ENCODE results near the gene ECE2.

ECE2 gene

DNA sequence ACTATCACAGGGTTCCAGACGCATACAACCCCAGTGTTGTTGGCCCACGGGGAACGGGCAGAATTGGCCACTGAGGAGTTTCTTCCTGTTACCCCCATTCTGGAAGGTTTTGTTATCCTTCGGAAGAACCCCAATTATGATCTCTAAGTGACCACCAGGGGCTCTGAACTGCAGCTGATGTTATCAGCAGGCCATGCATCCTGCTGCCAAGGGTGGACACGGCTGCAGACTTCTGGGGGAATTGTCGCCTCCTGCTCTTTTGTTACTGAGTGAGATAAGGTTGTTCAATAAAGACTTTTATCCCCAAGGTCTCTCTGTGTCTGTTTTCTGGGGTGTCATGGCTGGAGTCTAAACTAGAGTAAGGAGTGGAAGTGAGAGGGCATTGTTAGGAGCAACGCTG lies 32.9 kb downstream of the ECE2 start:
- DNase-seq (ENCODE audit: insufficient read length, low spot score): no peak
- FAIRE-seq: no peak

DNA sequence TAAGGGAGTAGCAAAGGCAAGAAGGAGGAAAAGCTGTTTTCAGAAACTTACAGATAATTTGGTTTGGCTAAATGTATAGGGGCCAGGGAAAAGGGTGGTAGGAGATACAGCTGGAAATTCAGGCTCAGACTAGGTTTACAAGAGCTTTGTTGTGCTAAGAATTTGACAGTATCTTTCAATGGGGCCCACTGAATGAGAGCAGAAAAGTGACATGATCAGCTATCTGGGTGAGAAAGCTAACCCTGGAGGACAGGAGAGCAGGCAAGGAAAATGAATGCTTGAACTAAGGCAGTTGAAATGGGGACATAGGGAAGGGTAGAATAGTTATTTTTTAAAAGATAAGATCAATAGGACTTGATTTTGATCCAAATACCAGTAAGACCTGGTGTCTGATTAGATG lies 35.8 kb downstream of the ECE2 start:
- FAIRE-seq (no peak), DNase-seq (ENCODE audit: insufficient read length, low spot score) (no peak)

DNA sequence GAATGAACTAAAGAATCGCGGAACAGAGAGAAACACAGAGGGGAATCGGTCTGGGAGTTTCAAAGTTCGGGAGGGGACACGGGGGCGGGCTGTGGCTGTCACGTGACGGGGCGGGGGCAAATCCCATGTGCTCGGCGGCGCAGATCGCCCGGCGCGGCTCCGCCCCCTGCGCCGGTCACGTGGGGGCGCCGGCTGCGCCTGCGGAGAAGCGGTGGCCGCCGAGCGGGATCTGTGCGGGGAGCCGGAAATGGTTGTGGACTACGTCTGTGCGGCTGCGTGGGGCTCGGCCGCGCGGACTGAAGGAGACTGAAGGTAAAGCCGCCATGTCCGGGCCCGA lies 38.5 kb downstream of the ECE2 start, which contains the start of gene EIF4G1:
Gene EIF4G1, plus strand, starts transcription at position 244 of the 337 bp plus-strand sequence. CDS start 1,191 bp downstream, outside the sequence.
- peak; percentile 69 for FAIRE-seq
- peak; percentile 98 for DNase-seq (ENCODE audit: insufficient read length, low spot score)

DNA sequence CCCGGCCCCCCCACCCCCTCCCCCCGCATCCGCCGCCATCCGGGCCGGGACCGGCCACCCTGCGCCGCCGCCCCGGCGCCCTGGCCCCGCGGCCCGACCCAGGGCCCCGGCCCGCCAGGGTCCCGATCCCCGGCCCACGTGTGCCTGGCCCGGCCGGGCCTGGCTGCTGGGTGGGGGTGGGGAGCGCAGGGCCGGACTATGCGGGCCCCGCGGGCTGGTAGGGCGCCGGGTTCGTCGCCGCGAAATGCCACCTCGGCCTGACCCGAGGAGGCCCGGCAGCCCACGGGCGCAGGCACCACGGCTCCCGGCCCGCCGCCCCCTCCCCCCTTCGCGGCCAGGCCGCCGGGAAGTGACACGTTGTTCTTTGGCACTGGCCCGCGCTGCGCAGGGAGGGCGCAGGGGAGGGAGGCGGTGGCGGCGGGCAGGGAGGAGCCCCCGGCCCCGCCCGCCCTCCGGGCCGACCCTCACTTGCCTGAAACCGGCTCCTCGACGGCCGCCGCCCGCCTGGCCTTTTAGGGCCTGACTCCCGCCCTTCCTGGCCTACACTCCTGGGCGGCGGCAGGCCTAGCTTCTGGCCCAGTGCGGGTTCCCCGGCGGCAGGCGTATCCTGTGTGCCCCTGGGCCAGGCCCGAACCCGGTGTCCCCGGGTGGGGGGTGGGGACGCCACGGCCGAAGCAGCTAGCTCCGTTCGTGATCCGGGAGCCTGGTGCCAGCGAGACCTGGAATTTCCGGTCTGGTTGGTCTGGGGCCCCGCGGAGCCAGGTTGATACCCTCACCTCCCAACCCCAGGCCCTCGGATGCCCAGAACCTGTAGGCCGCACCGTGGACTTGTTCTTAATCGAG lies 39.1 kb downstream of the ECE2 start:
- FAIRE-seq: no peak

DNA sequence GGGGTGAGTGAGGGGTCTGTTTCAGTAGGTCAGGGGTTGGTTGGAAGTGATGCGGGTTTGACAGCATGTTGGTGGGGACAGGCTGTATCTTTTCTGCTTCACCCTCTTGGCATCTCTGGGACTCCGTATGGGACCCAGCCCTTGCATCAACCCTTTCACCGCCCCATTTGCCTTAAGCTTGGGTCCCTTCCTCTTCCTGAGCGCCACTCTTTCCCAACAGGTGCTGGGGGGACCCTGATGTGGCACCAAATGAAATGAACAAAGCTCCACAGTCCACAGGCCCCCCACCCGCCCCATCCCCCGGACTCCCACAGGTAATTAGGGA lies 39.7 kb downstream of the ECE2 start:
- FAIRE-seq (peak; percentile 56), DNase-seq (ENCODE audit: insufficient read length, low spot score) (no peak)

More for the DNA sequence above, 39.1 kb downstream of the ECE2 start:
- DNase-seq (ENCODE audit: insufficient read length, low spot score): no peak

DNA sequence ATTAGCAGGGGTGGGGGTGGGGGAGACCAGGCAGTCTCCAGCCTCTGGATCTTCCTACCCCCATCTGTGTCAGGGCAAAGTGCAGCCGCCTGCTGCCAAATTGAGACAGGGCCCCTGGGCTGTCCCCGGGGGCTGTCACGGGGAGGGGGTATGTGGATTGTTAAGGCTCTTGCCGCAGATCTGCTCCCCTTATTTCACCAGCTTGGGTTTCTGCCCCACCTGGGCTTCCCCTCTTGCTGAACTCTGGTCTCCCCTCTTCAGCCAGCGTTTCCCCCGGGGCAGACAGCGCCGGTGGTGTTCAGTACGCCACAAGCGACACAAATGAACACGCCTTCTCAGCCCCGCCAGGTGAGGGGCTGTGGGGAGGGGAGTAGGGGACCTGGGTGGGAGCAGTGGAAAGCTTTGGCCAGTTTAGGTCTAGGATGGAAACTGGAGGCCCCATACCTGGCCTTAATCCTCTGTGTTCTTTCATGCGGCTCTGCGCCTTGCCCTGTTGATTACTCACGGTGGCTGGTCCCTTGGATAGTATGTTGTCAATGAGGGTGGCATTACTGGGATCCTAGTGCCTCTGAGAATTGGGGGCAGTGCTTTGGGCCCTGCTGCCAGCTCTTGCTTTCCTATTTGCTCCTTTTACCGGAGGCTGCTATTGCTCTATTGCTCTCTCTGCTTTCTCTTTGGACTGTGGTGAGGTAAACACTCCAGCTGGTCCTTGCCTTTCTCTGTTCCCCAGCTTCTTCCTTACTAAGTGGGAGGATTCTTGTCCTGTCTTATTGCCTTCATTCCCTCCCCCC lies 40.2 kb downstream of the ECE2 start:
- DNase-seq (ENCODE audit: insufficient read length, low spot score): no peak
- FAIRE-seq: no peak

DNA sequence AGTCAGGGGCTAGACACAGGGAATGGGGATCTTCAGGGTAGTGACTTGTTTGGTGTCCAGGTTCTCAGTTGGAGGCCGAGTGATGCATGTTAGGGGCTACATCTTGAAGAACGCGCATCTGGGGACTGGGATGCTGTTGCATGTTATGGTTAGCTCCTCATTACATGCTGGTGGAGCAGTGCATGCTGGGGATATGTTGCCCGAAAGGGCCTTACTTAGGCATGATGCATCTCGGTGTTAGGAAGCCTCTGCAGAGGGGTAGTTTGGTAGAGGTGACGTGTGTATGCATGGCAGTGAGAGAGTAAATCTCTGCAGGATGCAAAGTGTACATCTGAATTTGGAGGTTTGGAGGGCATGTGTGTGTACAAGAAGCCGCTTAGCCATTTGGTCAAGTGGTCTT lies 41.0 kb downstream of the ECE2 start:
- FAIRE-seq: no peak

DNA sequence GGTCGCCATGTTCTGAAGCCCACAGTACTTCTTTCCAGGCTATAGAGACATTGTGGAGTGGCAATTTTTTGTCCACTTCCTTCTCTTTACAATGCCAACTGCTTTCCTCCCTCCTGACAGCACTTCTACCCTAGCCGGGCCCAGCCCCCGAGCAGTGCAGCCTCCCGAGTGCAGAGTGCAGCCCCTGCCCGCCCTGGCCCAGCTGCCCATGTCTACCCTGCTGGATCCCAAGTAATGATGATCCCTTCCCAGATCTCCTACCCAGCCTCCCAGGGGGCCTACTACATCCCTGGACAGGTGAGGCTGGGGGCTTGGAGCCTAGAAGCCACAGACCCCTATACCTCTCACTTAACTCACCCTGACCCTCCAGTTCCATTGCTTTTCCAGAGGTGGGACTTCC lies 41.4 kb downstream of the ECE2 start:
- FAIRE-seq (no peak), DNase-seq (ENCODE audit: insufficient read length, low spot score) (no peak)

More for the DNA sequence above, 41.0 kb downstream of the ECE2 start:
- DNase-seq (ENCODE audit: insufficient read length, low spot score): no peak

DNA sequence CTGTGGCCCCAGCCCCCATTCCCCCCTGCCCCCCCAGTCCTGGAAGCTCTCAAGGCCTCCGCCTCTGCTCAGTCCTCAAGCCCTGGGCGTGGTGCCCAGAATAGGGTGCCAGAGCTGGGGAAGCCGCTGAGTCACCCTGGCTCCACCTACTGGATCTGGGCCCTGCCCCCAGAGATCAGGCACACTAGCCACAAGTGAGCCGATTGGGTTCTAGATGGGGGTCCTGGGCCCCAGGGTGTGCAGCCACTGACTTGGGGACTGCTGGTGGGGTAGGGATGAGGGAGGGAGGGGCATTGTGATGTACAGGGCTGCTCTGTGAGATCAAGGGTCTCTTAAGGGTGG lies 44.3 kb downstream of the ECE2 start:
- FAIRE-seq (no peak), DNase-seq (ENCODE audit: insufficient read length, low spot score) (no peak)

DNA sequence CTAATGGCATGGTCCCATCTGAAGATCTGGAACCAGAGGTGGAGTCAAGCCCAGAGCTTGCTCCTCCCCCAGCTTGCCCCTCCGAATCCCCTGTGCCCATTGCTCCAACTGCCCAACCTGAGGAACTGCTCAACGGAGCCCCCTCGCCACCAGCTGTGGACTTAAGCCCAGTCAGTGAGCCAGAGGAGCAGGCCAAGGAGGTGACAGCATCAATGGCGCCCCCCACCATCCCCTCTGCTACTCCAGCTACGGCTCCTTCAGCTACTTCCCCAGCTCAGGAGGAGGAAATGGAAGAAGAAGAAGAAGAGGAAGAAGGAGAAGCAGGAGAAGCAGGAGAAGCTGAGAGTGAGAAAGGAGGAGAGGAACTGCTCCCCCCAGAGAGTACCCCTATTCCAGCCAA lies 45.8 kb downstream of the ECE2 start:
- DNase-seq (ENCODE audit: insufficient read length, low spot score) (no peak), FAIRE-seq (no peak)

DNA sequence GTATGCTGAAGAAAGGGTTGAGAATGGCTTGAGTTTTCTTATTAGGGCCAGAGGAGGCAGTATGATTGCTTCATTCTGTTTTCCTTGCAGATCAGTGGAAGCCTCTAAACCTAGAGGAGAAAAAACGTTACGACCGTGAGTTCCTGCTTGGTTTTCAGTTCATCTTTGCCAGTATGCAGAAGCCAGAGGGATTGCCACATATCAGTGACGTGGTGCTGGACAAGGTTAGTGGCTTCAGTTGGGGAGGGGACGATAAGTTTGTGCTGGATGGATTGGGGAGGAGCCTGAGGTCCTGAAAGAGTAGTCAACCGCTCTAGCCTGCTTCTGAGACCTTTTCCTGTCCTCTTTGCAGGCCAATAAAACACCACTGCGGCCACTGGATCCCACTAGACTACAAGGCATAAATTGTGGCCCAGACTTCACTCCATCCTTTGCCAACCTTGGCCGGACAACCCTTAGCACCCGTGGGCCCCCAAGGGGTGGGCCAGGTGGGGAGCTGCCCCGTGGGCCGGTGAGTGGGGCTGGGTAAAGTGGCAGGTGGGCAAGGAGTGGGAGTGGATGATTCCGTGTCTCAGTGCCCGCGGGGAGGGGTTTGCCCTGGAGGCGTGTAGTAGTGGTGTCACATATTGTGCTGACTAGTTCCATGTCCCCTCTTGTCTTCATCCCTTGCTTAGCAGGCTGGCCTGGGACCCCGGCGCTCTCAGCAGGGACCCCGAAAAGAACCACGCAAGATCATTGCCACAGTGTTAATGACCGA lies 47.1 kb downstream of the ECE2 start:
- no peak for FAIRE-seq
- no peak for DNase-seq (ENCODE audit: insufficient read length, low spot score)

DNA sequence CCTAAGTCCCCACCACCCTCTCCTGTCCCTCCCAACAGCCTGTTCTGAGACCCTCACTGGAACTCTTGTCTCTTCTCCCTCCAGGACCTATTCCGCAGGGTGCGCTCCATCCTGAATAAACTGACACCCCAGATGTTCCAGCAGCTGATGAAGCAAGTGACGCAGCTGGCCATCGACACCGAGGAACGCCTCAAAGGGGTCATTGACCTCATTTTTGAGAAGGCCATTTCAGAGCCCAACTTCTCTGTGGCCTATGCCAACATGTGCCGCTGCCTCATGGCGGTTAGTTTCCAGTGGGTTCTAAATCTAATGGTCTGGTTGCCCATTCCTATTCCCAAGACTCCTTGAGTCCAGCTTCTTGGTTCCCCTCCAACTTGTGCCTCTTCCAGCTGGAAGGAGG lies 47.9 kb downstream of the ECE2 start:
- FAIRE-seq: no peak
- DNase-seq (ENCODE audit: insufficient read length, low spot score): no peak

DNA sequence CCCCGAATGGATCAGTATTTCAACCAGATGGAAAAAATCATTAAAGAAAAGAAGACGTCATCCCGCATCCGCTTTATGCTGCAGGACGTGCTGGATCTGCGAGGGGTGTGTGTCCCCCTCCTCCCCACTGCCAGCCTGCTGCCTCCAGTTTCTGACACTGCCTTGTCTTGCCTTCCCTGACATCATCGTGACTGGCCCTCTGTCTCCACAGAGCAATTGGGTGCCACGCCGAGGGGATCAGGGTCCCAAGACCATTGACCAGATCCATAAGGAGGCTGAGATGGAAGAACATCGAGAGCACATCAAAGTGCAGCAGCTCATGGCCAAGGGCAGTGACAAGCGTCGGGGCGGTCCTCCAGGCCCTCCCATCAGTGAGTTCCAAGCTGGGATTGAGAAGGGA lies 49.4 kb downstream of the ECE2 start:
- no peak for DNase-seq (ENCODE audit: insufficient read length, low spot score)

DNA sequence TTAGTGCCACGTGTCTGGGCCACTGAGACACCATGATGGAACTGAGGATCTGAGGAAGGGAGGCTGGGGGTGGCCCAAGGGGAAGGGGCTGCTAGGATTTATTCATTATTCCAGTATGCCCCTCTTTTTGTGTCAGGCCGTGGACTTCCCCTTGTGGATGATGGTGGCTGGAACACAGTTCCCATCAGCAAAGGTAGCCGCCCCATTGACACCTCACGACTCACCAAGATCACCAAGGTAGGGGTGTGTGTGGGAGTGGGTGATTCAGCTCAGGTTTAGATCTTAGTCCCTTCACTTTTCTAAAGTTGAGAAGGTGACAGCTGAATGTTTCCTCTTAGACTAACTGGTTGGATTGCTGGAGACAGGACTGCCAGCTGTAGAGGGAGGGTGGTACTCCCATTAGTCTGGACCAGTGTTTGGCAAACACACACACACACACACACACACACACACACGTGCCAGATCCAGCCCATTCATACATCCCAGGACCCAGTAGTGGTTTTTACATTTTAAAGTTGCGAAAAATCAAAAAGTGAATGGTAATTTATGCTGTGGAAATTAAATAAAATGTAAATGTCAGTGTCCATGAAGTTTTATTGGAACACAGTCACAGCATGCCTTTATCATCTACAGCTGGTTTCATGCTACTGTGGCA lies 50.0 kb downstream of the ECE2 start:
- DNase-seq (ENCODE audit: insufficient read length, low spot score) (no peak), FAIRE-seq (no peak)

More for the DNA sequence above, 49.4 kb downstream of the ECE2 start:
- no peak for FAIRE-seq

DNA sequence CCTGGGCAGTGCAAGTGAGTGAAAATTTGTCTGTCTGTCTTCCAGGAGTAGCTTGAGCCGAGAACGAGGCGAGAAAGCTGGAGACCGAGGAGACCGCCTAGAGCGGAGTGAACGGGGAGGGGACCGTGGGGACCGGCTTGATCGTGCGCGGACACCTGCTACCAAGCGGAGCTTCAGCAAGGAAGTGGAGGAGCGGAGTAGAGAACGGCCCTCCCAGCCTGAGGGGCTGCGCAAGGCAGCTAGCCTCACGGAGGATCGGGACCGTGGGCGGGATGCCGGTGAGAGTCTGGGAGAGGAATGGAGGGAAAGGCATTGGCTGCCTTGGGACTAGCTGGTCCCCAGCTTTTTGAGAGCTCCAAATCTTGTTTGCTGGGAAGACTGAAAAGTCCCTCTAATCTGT lies 51.3 kb downstream of the ECE2 start:
- FAIRE-seq (no peak), DNase-seq (ENCODE audit: insufficient read length, low spot score) (no peak)

DNA sequence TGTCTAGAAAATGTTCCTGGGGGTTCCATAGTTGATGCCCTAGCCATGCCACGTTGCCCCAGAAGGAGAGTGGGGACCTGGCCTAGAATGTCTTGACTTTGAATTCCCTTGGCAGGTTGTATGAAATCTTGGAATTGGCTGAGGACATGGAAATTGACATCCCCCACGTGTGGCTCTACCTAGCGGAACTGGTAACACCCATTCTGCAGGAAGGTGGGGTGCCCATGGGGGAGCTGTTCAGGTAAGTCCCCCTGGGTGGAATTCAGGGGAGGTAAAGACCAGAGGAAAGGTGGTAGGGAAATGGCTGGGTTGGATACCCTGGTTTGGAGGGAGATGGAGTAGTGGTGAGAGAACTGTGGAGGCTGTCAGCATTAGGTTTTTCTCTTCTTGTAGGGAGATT lies 52.7 kb downstream of the ECE2 start:
- no peak for FAIRE-seq

DNA sequence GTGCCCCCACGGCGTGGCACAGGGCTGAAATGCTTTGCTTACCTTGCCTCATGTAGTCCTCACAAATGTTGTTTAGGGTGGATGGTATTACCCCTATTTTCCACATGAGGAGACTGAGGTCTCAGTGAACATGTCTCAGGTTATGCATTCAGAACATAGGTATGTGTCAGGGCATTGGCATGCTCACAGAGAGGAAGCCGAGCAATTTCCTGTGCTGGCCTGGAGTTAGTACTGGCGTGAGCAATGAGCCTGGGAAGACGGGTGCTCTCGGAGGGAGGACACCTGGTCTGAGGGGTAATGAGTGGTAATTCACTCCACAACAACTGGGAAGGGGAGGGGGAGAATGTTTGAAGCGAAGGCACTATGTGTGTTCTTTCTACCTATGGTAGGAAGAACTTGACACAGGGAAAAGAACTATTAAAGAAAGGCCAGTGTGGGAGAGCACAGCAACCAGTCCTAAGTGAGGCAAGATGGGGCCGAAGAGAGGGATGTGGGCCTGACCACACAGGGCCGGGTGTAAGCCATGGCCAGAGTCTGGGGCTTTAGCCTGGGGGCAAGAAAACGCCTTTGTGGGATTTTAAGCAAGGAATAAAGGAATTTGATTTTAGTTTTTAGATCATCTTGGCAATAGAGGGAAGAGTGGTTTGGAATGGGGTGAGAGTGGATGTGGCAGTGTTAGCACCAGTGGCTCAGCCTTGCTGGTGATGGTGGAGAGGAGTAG lies 56.7 kb downstream of the ECE2 start:
- no peak for FAIRE-seq
- no peak for DNase-seq (ENCODE audit: insufficient read length, low spot score)

More for the DNA sequence above, 52.7 kb downstream of the ECE2 start:
- DNase-seq (ENCODE audit: insufficient read length, low spot score): no peak

DNA sequence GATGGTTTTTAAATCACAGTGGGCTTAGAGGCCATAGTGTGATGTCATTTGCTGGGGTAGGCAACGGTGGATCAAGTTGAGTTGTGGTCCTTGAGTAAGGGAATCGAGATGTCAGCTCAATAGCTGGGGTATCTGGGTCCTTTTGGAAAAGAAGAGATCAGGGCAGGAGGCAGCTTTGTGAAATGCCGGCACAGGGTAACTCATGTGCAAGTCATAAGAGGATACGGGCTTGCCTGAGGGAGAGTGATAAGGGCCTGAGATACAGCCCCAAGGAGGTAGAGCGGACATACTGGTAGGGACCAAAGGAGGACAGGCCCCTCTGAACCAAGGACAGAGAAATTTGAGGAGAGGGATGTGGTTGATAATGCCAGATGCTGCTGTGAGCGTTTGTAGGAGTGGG lies 57.4 kb downstream of the ECE2 start:
- DNase-seq (ENCODE audit: insufficient read length, low spot score) (no peak), FAIRE-seq (no peak)

DNA sequence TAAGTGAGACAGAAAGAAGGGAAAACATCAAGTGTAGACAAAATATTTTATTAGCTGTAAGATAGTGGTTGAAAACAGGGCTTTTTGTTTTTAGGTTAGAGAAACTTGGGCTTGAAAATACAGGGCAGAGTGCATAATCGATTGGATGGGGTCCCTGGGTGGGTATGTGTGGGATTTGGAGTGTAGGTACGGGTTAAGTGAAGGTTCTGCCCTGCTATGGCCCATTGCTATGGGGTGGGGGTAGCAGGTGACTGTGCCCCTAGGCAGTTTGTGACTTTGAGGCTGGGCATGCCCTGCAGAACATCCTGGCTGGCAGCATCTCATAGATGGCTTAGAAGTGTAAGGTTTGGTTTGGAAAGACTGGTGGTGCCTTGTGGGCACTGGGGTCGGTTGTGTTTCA lies 57.9 kb downstream of the ECE2 start:
- DNase-seq (ENCODE audit: insufficient read length, low spot score): no peak
- FAIRE-seq: no peak

DNA sequence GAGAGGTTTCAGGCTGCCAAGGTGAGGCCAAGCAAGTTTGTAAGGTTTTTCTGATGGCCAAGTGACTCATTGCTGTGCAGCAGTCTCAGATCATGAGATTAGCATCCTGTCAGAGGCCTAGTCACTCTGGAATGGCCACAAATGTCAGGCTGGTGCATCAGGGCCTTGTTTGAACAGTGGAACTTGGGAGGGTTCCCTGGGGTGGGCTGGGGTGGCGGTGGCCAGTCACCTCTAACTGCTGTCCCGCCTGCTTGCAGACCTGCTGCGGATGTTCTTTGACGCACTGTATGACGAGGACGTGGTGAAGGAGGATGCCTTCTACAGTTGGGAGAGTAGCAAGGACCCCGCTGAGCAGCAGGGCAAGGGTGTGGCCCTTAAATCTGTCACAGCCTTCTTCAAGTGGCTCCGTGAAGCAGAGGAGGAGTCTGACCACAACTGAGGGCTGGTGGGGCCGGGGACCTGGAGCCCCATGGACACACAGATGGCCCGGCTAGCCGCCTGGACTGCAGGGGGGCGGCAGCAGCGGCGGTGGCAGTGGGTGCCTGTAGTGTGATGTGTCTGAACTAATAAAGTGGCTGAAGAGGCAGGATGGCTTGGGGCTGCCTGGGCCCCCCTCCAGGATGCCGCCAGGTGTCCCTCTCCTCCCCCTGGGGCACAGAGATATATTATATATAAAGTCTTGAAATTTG lies 58.8 kb downstream of the ECE2 start:
- DNase-seq (ENCODE audit: insufficient read length, low spot score): no peak
- no peak for FAIRE-seq

Measured in GM19239 (cell line).